Measurements from ENCODE around the gene ACTL8.

DNA sequence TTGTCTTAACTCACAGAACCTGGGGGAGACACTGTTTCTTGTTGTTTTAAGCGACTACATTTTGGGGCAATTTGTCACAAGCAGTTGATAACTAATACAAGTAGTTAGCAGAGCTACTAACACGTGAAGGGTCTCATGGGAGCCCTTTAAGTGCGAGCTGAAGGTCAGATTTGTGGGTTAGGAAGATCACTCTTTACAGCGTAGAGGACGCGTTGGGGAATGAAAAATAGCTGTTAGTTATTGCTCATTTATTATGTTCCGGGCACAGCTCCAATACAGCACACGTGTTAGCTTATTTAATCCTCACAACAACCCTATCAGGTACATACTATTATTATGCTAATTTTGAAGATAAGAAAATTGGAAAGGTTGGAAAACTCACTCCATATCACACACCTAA lies 95.9 kb downstream of the ACTL8 start:
- no peak for TF ChIP-seq EZH2 (IDR thresholded peaks at IDR 0.05; ENCODE audit: low read length)
- TF ChIP-seq, protein P1, sequence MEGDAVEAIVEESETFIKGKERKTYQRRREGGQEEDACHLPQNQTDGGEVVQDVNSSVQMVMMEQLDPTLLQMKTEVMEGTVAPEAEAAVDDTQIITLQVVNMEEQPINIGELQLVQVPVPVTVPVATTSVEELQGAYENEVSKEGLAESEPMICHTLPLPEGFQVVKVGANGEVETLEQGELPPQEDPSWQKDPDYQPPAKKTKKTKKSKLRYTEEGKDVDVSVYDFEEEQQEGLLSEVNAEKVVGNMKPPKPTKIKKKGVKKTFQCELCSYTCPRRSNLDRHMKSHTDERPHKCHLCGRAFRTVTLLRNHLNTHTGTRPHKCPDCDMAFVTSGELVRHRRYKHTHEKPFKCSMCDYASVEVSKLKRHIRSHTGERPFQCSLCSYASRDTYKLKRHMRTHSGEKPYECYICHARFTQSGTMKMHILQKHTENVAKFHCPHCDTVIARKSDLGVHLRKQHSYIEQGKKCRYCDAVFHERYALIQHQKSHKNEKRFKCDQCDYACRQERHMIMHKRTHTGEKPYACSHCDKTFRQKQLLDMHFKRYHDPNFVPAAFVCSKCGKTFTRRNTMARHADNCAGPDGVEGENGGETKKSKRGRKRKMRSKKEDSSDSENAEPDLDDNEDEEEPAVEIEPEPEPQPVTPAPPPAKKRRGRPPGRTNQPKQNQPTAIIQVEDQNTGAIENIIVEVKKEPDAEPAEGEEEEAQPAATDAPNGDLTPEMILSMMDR (optimal IDR thresholded peaks at IDR 0.05 in 1 of 3, IDR thresholded peaks at IDR 0.05 in 1 of 3, conservative IDR thresholded peaks at IDR 0.05 in 1 of 3; ENCODE audit: extremely low read depth in 1 of 3, insufficient read depth in 2 of 3, low read length in 3 of 3) = no peak

All from keratinocyte (primary cell).